Activated naive CD4-positive, alpha-beta T cell treated with anti-CD3 and anti-CD28 coated beads, Interleukin-2, amount 50 U/mL, for 24 hours (primary cell): ENCODE data around the gene CAMK1D.

Experiments
- H3K27ac Mint-ChIP-seq: one replicate; pipeline ENCODE4 v1.8.0; 2021; ENCODE audit warnings: mild to moderate bottlenecking, mixed read lengths
- H3K27me3 Mint-ChIP-seq: one replicate; pipeline ENCODE4 v1.8.0; 2021; ENCODE audit warnings: mixed read lengths
- H3K36me3 Mint-ChIP-seq: one replicate; pipeline ENCODE4 v1.8.0; 2021; ENCODE audit warnings: mixed read lengths
- H3K4me1 Mint-ChIP-seq: one replicate; pipeline ENCODE4 v1.8.0; 2021; ENCODE audit warnings: mixed read lengths
- H3K4me3 Mint-ChIP-seq: one replicate; pipeline ENCODE4 v1.8.0; 2021; ENCODE audit warnings: mild to moderate bottlenecking, mixed read lengths
- H3K9me3 Mint-ChIP-seq: one replicate; pipeline ENCODE4 v1.8.0; 2021; ENCODE audit warnings: mixed read lengths

Gene CAMK1D

GRCh38 chr10:12876266-12876665 lies 526.9 kb downstream of the CAMK1D start:
- H3K9me3 Mint-ChIP-seq, result no peaks in the 10 kb centered on the region
- H3K27ac Mint-ChIP-seq, result no peak overlapping the region
- no peak overlapping the region for H3K4me3 Mint-ChIP-seq
- H3K27me3 Mint-ChIP-seq, result peaks cover 3% of the 10 kb centered on the region
- H3K4me1 Mint-ChIP-seq, result no peaks in the 10 kb centered on the region
- H3K36me3 Mint-ChIP-seq, result no peaks in the 10 kb centered on the region

GRCh38 chr10:12877150-12877549 lies 527.8 kb downstream of the CAMK1D start:
- H3K4me1 Mint-ChIP-seq, result no peaks in the 10 kb centered on the region
- peaks cover 4% of the 10 kb centered on the region for H3K27me3 Mint-ChIP-seq
- no peaks in the 10 kb centered on the region for H3K9me3 Mint-ChIP-seq
- H3K36me3 Mint-ChIP-seq, result no peaks in the 10 kb centered on the region
- no peak overlapping the region for H3K4me3 Mint-ChIP-seq
- no peak overlapping the region for H3K27ac Mint-ChIP-seq

- peaks cover 10% of the 10 kb centered on the region for H3K27me3 Mint-ChIP-seq
Observed at GRCh38 chr10:12880423-12880822, 531.1 kb downstream of the CAMK1D start.

GRCh38 chr10:12884851-12885250 lies 535.5 kb downstream of the CAMK1D start:
- H3K4me1 Mint-ChIP-seq, result no peaks in the 10 kb centered on the region
- peaks cover 5% of the 10 kb centered on the region for H3K9me3 Mint-ChIP-seq
- H3K27ac Mint-ChIP-seq, result no peak overlapping the region
- no peak overlapping the region for H3K4me3 Mint-ChIP-seq
- no peaks in the 10 kb centered on the region for H3K36me3 Mint-ChIP-seq
- peaks cover 9% of the 10 kb centered on the region for H3K27me3 Mint-ChIP-seq

More at GRCh38 chr10:12880423-12880822, 531.1 kb downstream of the CAMK1D start:
- H3K9me3 Mint-ChIP-seq, result peaks cover 5% of the 10 kb centered on the region
- no peak overlapping the region for H3K4me3 Mint-ChIP-seq
- H3K36me3 Mint-ChIP-seq, result no peaks in the 10 kb centered on the region
- H3K4me1 Mint-ChIP-seq, result no peaks in the 10 kb centered on the region
- no peak overlapping the region for H3K27ac Mint-ChIP-seq
